ENCODE measurements around the gene HSPA9. TPM values are rescaled to one million over a fixed set of nuclear protein-coding genes. Genes with fewer than 3 reads are reported as not detected.
"Not testable (repeated sequence)": the region's sequence is repeated elsewhere in the genome, so short reads cannot be mapped to it uniquely, and the experiment has no call there.

Gene HSPA9
- polyA plus RNA-seq, 3 donors: 315 to 352 (median 333) TPM

GRCh38 chr5:138514021-138514420 lies 61.2 kb downstream of the HSPA9 start:
- DNase-seq (ENCODE audit: extremely low read depth in 1 of 11, low read depth in 9 of 11, low spot score in 4 of 11): no peak

GRCh38 chr5:138508958-138509357 lies 66.2 kb downstream of the HSPA9 start:
- no peak for DNase-seq (ENCODE audit: extremely low read depth in 1 of 11, low read depth in 9 of 11, low spot score in 4 of 11)

DNA sequence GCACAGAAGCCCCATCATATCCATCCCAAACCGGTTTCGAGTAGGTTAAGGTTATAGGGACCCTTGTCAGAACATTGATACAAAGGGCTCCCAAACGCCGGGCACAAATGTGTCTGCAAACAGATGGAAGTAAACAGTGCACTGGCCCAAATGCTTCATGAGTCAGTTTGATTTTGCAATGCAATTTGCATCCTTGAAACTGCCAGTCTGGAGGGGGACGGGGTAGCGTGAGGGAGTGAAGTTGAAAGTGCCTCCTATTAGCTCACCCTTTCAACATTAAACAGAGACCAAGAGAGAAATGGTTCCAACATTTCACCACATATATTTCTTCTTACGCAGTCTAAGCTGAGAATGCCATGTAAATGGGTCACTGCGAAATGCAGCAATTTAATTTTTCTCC lies 67.7 kb downstream of the HSPA9 start:
- DNase-seq (ENCODE audit: extremely low read depth in 1 of 11, low read depth in 9 of 11, low spot score in 4 of 11): not testable (repeated sequence)

- DNase-seq (ENCODE audit: extremely low read depth in 1 of 11, low read depth in 9 of 11, low spot score in 4 of 11): no peak
Measured at GRCh38 chr5:138506370-138507306, 68.6 kb downstream of the HSPA9 start.

DNA sequence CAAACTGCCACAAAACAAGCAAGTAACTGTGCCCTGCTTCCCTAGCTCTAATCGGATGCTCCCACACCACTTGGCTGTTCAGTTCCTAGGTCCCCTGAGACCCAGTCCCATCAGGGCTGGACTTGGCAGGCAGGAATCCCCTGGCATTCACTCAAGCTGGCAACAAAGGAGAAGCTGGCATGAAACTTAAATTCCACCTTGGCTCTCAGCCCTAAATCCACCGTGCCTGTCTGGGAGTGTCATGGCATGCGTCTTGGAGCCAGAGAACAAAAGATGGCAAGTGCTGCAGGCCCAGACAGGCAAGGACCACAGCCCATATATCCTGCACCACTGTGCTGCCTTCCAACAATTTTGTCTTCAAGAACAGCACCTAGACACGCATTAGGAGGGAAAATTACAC lies 70.4 kb downstream of the HSPA9 start:
- no peak for DNase-seq (ENCODE audit: extremely low read depth in 1 of 11, low read depth in 9 of 11, low spot score in 4 of 11)

Other genes with a start within 250 kb of the HSPA9 start
- gene CDC25C, start 243.6 kb downstream of the HSPA9 start, polyA plus RNA-seq (ENCODE audit: insufficient read length in 3 of 3): 1 to 10 TPM; 8.4 to 8.9 (median 8.8) TPM
- gene FAM53C, start 237.1 kb downstream of the HSPA9 start, polyA plus RNA-seq (ENCODE audit: insufficient read length in 3 of 3): 10 to 100 TPM; 32.3 to 36.4 (median 32.8) TPM
- gene KDM3B, start 222.7 kb downstream of the HSPA9 start, polyA plus RNA-seq (ENCODE audit: insufficient read length in 3 of 3): 100 to 1,000 TPM in 1 of 3 donors, 10 to 100 TPM in 2; 92.1 to 103 (median 94.4) TPM
- 10 to 100 TPM; 10.1 to 13.3 (median 13.0) TPM for gene REEP2, start 136.3 kb downstream of the HSPA9 start, polyA plus RNA-seq (ENCODE audit: insufficient read length in 3 of 3)
- gene EGR1, start 109.9 kb downstream of the HSPA9 start, polyA plus RNA-seq (ENCODE audit: insufficient read length in 3 of 3): 100 to 1,000 TPM; 134 to 404 (median 223) TPM
- gene ETF1, start 32.2 kb downstream of the HSPA9 start, polyA plus RNA-seq (ENCODE audit: insufficient read length in 3 of 3): 10 to 100 TPM; 73.9 to 83.7 (median 77.1) TPM
- 100 to 1,000 TPM; 397 to 419 (median 414) TPM for gene CTNNA1, start 178.0 kb upstream of the HSPA9 start, polyA plus RNA-seq (ENCODE audit: insufficient read length in 3 of 3)

All from renal cortex interstitium (tissue), 11 donors.